ENCODE data around the gene SLC4A1. TPM values are rescaled to one million over a fixed set of nuclear protein-coding genes. Genes with fewer than 3 reads are reported as not detected.

The SLC4A1 gene
- total and polyA plus RNA-seq, 11 donors = 0.03 to 3.3 (median 0.50) TPM; not detected in 2

- 80 to 85% (median 82%) methylated on average over 8 to 12 of the region's 12 CpGs for WGBS, 4 donors
Observed at GRCh38 chr17:44280392-44280937, 12.5 kb upstream of the SLC4A1 start.

GRCh38 chr17:44279666-44280391 is 11.9 kb upstream of the SLC4A1 start:
- H3K9me3 ChIP-seq = no peaks in the 10 kb centered on the region
- peak overlapping the region in 1 of 12 donors; percentile 28 for H3K4me3 ChIP-seq
- H3K27me3 ChIP-seq = no peaks in the 10 kb centered on the region
- intact Hi-C loops (cut with DNase I) = loop anchor here in 6 of 10 donors (10.0 kb wide), 1 partner anchor 55 kb away; no protein-coding TSS in a partner anchor
- no peak for TF ChIP-seq CTCF (IDR thresholded peaks at IDR 0.05)
- TF ChIP-seq POLR2A (IDR thresholded peaks at IDR 0.05) = no peak
- WGBS, 4 donors = 34 to 43% (median 39%) methylated on average over 19 to 20 of the region's 20 CpGs
- peak; percentile 86 to 90 (median 88) for DNase-seq
- peaks cover 0 to 23% (median 16%) of the 10 kb centered on the region in 12 donors for H3K4me1 ChIP-seq
- ATAC-seq = peak; percentile 91 to 99 (median 98)
- H3K36me3 ChIP-seq = no peaks in the 10 kb centered on the region
- peak overlapping the region in 11 of 12 donors; percentile 51 to 89 (median 77) for H3K27ac ChIP-seq

More at GRCh38 chr17:44280392-44280937, 12.5 kb upstream of the SLC4A1 start:
- no peak overlapping the region for H3K4me3 ChIP-seq
- peak overlapping the region in 11 of 12 donors; percentile 51 to 89 (median 77) for H3K27ac ChIP-seq
- ATAC-seq (no peak), DNase-seq (no peak)
- intact Hi-C loops (cut with DNase I) = no loop called here
- peaks cover 0 to 23% (median 16%) of the 10 kb centered on the region in 12 donors for H3K4me1 ChIP-seq
- H3K27me3 ChIP-seq = no peaks in the 10 kb centered on the region
- no peaks in the 10 kb centered on the region for H3K9me3 ChIP-seq
- no peak for TF ChIP-seq POLR2A (IDR thresholded peaks at IDR 0.05)
- TF ChIP-seq CTCF (IDR thresholded peaks at IDR 0.05) = no peak
- no peaks in the 10 kb centered on the region for H3K36me3 ChIP-seq

- no peak for ATAC-seq
- Histone ChIP-seq H3K4me3 (no peak overlapping the region), H3K27ac (peak overlapping the region in 10 of 12 donors; percentile 57 to 89 (median 76)), H3K4me1 (peaks cover 0 to 23% (median 16%) of the 10 kb centered on the region in 12 donors), H3K9me3 (no peaks in the 10 kb centered on the region), H3K36me3 (no peaks in the 10 kb centered on the region), H3K27me3 (no peaks in the 10 kb centered on the region)
- 88 to 94% (median 90%) methylated on average over 2 of the region's 2 CpGs for WGBS, 4 donors
- TF ChIP-seq CTCF (IDR thresholded peaks at IDR 0.05) (no peak), POLR2A (IDR thresholded peaks at IDR 0.05) (no peak)
- no peak for DNase-seq
- intact Hi-C loops (cut with DNase I) = loop anchor here in 6 of 10 donors (10.0 kb wide), 1 partner anchor 55 kb away; no protein-coding TSS in a partner anchor
Observed at GRCh38 chr17:44279346-44279665, 11.4 kb upstream of the SLC4A1 start.

- no peaks in the 10 kb centered on the region for H3K36me3 ChIP-seq
- no peak overlapping the region for H3K27ac ChIP-seq
- no peak for TF ChIP-seq POLR2A (IDR thresholded peaks at IDR 0.05)
- no peak for TF ChIP-seq CTCF (IDR thresholded peaks at IDR 0.05)
- no peak overlapping the region for H3K4me3 ChIP-seq
- 77 to 81% (median 77%) methylated on average over 4 of the region's 4 CpGs for WGBS, 4 donors
- ATAC-seq (no peak), DNase-seq (no peak)
- H3K27me3 ChIP-seq = no peaks in the 10 kb centered on the region
- intact Hi-C loops (cut with DNase I) = loop anchor here in 6 of 10 donors (10.0 kb wide), 1 partner anchor 53 kb away; no protein-coding TSS in a partner anchor
- peaks cover 0 to 23% (median 17%) of the 10 kb centered on the region in 12 donors for H3K4me1 ChIP-seq
- no peaks in the 10 kb centered on the region for H3K9me3 ChIP-seq
Observed at GRCh38 chr17:44277976-44278375, 10.0 kb upstream of the SLC4A1 start.

Data from heart left ventricle (tissue), 16 donors.